Lower lobe of right lung (tissue), 2 donors: ENCODE data around the gene UNC13C. TPM values are rescaled to one million over a fixed set of nuclear protein-coding genes. Genes with fewer than 3 reads are reported as not detected.

Experiments
- ATAC-seq, 2 donors: fragments of 200-7000 bp; cut with Tn5 transposase; one replicate each; pipeline ENCODE4 v1.9.1; 2020 to 2022; ENCODE audit warnings: mild to moderate bottlenecking in 2 of 2, moderate library complexity in 2 of 2
- DNase-seq: peaks from one replicate; pipeline ENCODE4 v3.0.0-alpha.2; 2020
- H3K27ac ChIP-seq: fragments of 200-600 bp; one replicate; pipeline ENCODE4 v1.8.0; 2022
- H3K27me3 ChIP-seq: fragments of 200-600 bp; one replicate; pipeline ENCODE4 v1.8.0; 2022; ENCODE audit warnings: low read depth
- H3K36me3 ChIP-seq: fragments of 200-600 bp; one replicate; pipeline ENCODE4 v1.8.0; 2022; ENCODE audit warnings: mild to moderate bottlenecking
- H3K4me1 ChIP-seq: fragments of 200-600 bp; one replicate; pipeline ENCODE4 v1.8.0; 2022
- H3K4me3 ChIP-seq: fragments of 200-600 bp; one replicate; pipeline ENCODE4 v1.8.0; 2022; ENCODE audit warnings: mild to moderate bottlenecking
- H3K9me3 ChIP-seq: fragments of 200-600 bp; one replicate; pipeline ENCODE4 v1.8.0; 2022
- CTCF ChIP-seq: fragments of 200-600 bp; IDR thresholded peaks from one replicate; pipeline ENCODE4 v1.8.0; 2022; ENCODE audit warnings: antibody characterized with exemption, mild to moderate bottlenecking
- intact Hi-C: fragments of 100-400 bp; cut with DNase I; formaldehyde crosslinking; loops from one replicate; pipeline ENCODE4 v1.11.0; 2022
- total RNA-seq: library from RNA; stranded (reverse); fragmentation: NEBNext Ultra II Directional; extraction: Animal tissue kit (Norgen Biotek cat#: 25700); gene quantifications from one replicate; pipeline ENCODE4 v1.2.1, GENCODE V29; 2021
- donor health status: DM: no; HTN: yes; CAD: no; lungs with severe emphysema.

Gene UNC13C
- total RNA-seq, 1 donor from 2014 or later, result 0.12 TPM

- H3K36me3 ChIP-seq, result no peaks in the 10 kb centered on the region
- ATAC-seq, result no peak
- no peak overlapping the region for H3K27ac ChIP-seq
- H3K4me1 ChIP-seq, result no peaks in the 10 kb centered on the region
- H3K4me3 ChIP-seq, result no peak overlapping the region
- TF ChIP-seq CTCF, result no peak
- no peaks in the 10 kb centered on the region for H3K27me3 ChIP-seq
- intact Hi-C loops, result no loop called here
- no peak for DNase-seq
- no peaks in the 10 kb centered on the region for H3K9me3 ChIP-seq
Observed at GRCh38 chr15:53987480-53987879, 9.2 kb downstream of the UNC13C start.

DNA sequence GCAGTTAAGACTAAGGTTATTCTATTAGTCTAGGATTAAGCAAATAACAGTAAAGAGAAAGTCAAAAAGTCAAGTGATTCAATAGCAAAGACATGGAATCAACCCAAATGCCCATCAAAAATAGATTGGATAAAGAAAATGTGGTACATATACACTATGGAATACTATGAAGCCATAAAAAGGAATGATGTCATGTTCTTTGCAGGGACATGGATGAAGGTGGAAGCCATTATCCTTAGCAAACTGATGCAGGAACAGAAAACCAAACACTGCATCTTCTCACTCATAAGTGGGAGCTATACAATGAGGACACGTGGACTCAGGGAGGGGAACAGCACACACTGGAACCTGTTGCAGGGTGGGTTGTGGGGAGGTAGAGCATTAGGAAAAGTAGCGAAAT is 29.0 kb downstream of the UNC13C start:
- no peaks in the 10 kb centered on the region for H3K9me3 ChIP-seq

DNA sequence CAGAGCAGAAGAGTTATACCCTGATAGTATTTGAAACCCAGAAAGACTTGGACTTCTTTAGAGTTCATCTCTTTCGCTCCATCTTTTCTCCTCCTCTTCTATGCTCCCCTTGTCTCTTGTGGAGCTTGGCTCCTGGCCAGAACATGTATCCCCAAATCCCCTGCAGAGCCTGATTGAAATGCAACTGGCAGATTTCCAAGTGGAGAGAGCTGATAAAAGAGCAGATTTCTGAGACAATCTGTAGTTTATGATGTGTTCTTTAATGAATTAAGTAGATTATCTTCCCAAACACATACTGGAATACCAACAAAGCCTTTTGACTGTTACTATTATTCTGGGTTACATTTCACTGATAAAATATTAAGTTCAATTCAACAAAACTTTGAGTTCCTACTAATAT is 33.4 kb downstream of the UNC13C start:
- H3K9me3 ChIP-seq, result no peaks in the 10 kb centered on the region
- H3K27me3 ChIP-seq, result no peaks in the 10 kb centered on the region
- intact Hi-C loops, result no loop called here
- DNase-seq (no peak), ATAC-seq (no peak)
- no peaks in the 10 kb centered on the region for H3K36me3 ChIP-seq
- H3K27ac ChIP-seq, result no peak overlapping the region
- H3K4me1 ChIP-seq, result no peaks in the 10 kb centered on the region
- TF ChIP-seq CTCF, result no peak
- H3K4me3 ChIP-seq, result no peak overlapping the region

More for the DNA sequence above, 29.0 kb downstream of the UNC13C start:
- no peak for TF ChIP-seq CTCF
- Histone ChIP-seq H3K27me3 (no peaks in the 10 kb centered on the region), H3K4me3 (no peak overlapping the region), H3K4me1 (no peaks in the 10 kb centered on the region), H3K36me3 (no peaks in the 10 kb centered on the region), H3K27ac (no peak overlapping the region)
- no peak for ATAC-seq
- DNase-seq, result no peak
- intact Hi-C loops, result no loop called here

DNA sequence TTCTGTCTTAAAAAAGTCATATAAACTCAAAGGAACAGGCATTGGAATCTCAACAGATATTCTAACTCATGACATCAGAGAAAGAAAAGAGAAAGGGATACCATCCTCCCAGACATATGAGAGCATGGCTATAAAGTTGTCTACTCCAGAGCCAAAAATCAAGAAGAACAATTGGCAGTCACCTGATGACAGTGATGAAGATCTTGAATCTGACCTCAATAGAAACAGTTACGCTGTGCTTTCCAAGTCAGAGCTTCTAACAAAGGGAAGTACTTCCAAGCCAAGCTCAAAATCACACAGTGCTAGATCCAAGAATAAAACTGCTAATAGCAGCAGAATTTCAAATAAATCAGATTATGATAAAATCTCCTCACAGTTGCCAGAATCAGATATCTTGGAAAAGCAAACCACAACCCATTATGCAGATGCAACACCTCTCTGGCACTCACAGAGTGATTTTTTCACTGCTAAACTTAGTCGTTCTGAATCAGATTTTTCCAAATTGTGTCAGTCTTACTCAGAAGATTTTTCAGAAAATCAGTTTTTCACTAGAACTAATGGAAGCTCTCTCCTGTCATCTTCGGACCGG is 35.9 kb downstream of the UNC13C start:
- no peak for ATAC-seq
- H3K27me3 ChIP-seq, result no peaks in the 10 kb centered on the region
- TF ChIP-seq CTCF, result no peak
- H3K27ac ChIP-seq, result no peak overlapping the region
- no peak overlapping the region for H3K4me3 ChIP-seq
- H3K9me3 ChIP-seq, result no peaks in the 10 kb centered on the region
- intact Hi-C loops, result no loop called here
- H3K36me3 ChIP-seq, result no peaks in the 10 kb centered on the region
- no peaks in the 10 kb centered on the region for H3K4me1 ChIP-seq
- DNase-seq, result no peak

DNA sequence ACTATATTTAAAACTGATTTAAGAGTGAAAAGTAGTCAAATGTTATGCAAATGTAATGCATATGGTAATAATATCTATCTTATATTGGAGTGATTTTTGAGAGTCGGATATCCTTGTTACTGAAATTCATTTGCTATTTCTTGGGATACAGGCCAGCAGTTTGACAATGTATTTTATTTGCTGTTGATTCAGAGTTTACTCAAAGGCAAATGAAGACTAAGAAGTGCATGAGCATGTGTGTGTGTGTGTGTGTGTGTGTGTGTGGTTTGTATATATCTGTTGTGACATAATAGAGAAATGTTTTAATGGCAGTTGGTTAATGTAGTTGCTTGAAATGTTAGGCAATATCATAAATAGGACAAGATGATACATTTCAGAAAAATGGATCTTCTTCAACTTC is 39.0 kb downstream of the UNC13C start:
- intact Hi-C loops, result no loop called here
- DNase-seq, result no peak

More for the DNA sequence above, 39.0 kb downstream of the UNC13C start:
- Histone ChIP-seq H3K4me3 (no peak overlapping the region), H3K4me1 (no peaks in the 10 kb centered on the region), H3K36me3 (no peaks in the 10 kb centered on the region), H3K9me3 (no peaks in the 10 kb centered on the region), H3K27me3 (no peaks in the 10 kb centered on the region), H3K27ac (no peak overlapping the region)
- ATAC-seq, result no peak
- TF ChIP-seq CTCF, result no peak
